Measurements from ENCODE around the gene C5. TPM values are rescaled to one million over a fixed set of nuclear protein-coding genes. Genes with fewer than 3 reads are reported as not detected.

Gene C5
- total RNA-seq, 1 experiment from 2014 or later = 0.74 TPM

GRCh38 chr9:121071370-121071755, 21.3 kb upstream of the C5 start:
- no peak overlapping the region for H2BK5ac ChIP-seq (ENCODE audit: insufficient read length, low read length)
- H3K4me1 ChIP-seq (ENCODE audit: insufficient read depth, low read length) = no peaks in the 10 kb centered on the region
- H2BK15ac ChIP-seq (ENCODE audit: low read depth, low read length) = no peak overlapping the region
- peaks cover 10% of the 10 kb centered on the region for H3K23me2 ChIP-seq (ENCODE audit: insufficient read length, low read depth, low read length, poor library complexity, severe bottlenecking)
- H3K14ac ChIP-seq (ENCODE audit: insufficient read depth, low read length) = no peak overlapping the region
- no peak overlapping the region for H3K56ac ChIP-seq (ENCODE audit: insufficient read length, low read depth, low read length)
- H3K4me3 Mint-ChIP-seq = no peak overlapping the region
- no peaks in the 10 kb centered on the region for H3K79me2 ChIP-seq (ENCODE audit: insufficient read depth, low read length)
- no peak overlapping the region for H3K23ac ChIP-seq (ENCODE audit: insufficient read length, low read depth, low read length)
- H3K4ac ChIP-seq (ENCODE audit: low read depth, low read length) = no peak overlapping the region
- no peaks in the 10 kb centered on the region for H3K79me1 ChIP-seq (ENCODE audit: insufficient read depth, low read depth, low read length, poor library complexity, severe bottlenecking)
- H3K27me3 Mint-ChIP-seq (ENCODE audit: low read depth) = peaks cover 93% of the 10 kb centered on the region
- no CpG with 5 or more reads among the region's 2 CpGs for WGBS (ENCODE audit: extremely low coverage, insufficient read length, low lambda C conversion rate)
- H3K4me1 Mint-ChIP-seq = peaks cover 15 to 18% of the 10 kb centered on the region in 2 experiments
- TF ChIP-seq, protein P1, sequence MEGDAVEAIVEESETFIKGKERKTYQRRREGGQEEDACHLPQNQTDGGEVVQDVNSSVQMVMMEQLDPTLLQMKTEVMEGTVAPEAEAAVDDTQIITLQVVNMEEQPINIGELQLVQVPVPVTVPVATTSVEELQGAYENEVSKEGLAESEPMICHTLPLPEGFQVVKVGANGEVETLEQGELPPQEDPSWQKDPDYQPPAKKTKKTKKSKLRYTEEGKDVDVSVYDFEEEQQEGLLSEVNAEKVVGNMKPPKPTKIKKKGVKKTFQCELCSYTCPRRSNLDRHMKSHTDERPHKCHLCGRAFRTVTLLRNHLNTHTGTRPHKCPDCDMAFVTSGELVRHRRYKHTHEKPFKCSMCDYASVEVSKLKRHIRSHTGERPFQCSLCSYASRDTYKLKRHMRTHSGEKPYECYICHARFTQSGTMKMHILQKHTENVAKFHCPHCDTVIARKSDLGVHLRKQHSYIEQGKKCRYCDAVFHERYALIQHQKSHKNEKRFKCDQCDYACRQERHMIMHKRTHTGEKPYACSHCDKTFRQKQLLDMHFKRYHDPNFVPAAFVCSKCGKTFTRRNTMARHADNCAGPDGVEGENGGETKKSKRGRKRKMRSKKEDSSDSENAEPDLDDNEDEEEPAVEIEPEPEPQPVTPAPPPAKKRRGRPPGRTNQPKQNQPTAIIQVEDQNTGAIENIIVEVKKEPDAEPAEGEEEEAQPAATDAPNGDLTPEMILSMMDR (conservative IDR thresholded peaks at IDR 0.05) = no peak
- no peak overlapping the region for H4K8ac ChIP-seq (replicated peaks; ENCODE audit: insufficient read length, low read depth, low read length)
- H2BK120ac ChIP-seq (ENCODE audit: low read depth, low read length, poor library complexity, severe bottlenecking) = no peak overlapping the region
- no peaks in the 10 kb centered on the region for H4K20me1 ChIP-seq (ENCODE audit: control insufficient read depth, insufficient read depth, insufficient read length)
- no peak overlapping the region for H3K9ac ChIP-seq (ENCODE audit: extremely low read depth, insufficient read length, low read length)
- H3K9me3 ChIP-seq (ENCODE audit: control insufficient read depth, low read depth, low read length) = no peaks in the 10 kb centered on the region
- H3K27ac Mint-ChIP-seq = no peak overlapping the region
- H4K91ac ChIP-seq (ENCODE audit: insufficient read length, low read depth, low read length) = no peak overlapping the region
- H4K5ac ChIP-seq (ENCODE audit: insufficient read length, low read depth, low read length) = no peak overlapping the region
- no peak overlapping the region for H2BK12ac ChIP-seq (ENCODE audit: insufficient read length, low read depth, low read length)
- H3K4me2 ChIP-seq (ENCODE audit: insufficient read depth, insufficient read length, low read length) = no peak overlapping the region
- no peak overlapping the region for H2AK5ac ChIP-seq (ENCODE audit: insufficient read length, low read length)
- H3K9me3 Mint-ChIP-seq = peaks cover 2 to 7% of the 10 kb centered on the region in 2 experiments; a peak in 2 of 5 replicates
- DNase-seq = no peak
- peaks cover 0 to 2% (median 0%) of the 10 kb centered on the region in 3 experiments; a peak in 1 of 7 replicates for H3K36me3 Mint-ChIP-seq (ENCODE audit: insufficient read depth in 1 of 3, low read depth in 3 of 3)
- H3K27me3 ChIP-seq (ENCODE audit: insufficient read depth, low read length) = peaks cover 25% of the 10 kb centered on the region
- H3K18ac ChIP-seq (ENCODE audit: insufficient read length, low read depth, low read length) = no peak overlapping the region
- no peak overlapping the region for H2AFZ ChIP-seq (ENCODE audit: low read length)
- H3K27ac ChIP-seq (ENCODE audit: insufficient read length, low read depth, low read length) = no peak overlapping the region
- no peak overlapping the region for H3T11ph ChIP-seq (ENCODE audit: low read length)
- H2BK20ac ChIP-seq (ENCODE audit: low read depth, low read length, poor library complexity, severe bottlenecking) = no peak overlapping the region

All from H9 (cell line).